Stimulated activated naive CD4-positive, alpha-beta T cell treated with Interleukin-2 at 50 U/mL for 16 hours (primary cell): ENCODE data around the gene MIER2.
"Not testable (repeated sequence)": the region's sequence is repeated elsewhere in the genome, so short reads cannot be mapped to it uniquely, and the experiment has no call there.

Source experiments
- DNase-seq: peaks from one replicate; lab custom pipeline; 2025; lab: John Stamatoyannopoulos, UW

MIER2 gene, protein sequence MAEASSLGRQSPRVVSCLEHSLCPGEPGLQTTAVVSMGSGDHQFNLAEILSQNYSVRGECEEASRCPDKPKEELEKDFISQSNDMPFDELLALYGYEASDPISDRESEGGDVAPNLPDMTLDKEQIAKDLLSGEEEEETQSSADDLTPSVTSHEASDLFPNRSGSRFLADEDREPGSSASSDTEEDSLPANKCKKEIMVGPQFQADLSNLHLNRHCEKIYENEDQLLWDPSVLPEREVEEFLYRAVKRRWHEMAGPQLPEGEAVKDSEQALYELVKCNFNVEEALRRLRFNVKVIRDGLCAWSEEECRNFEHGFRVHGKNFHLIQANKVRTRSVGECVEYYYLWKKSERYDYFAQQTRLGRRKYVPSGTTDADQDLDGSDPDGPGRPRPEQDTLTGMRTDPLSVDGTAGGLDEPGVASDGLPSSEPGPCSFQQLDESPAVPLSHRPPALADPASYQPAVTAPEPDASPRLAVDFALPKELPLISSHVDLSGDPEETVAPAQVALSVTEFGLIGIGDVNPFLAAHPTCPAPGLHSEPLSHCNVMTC

GRCh38 chr19:344625-345319 is at the start of gene MIER2:
MIER2 (minus strand) TSS chr19:344796; CDS start chr19:344782, 14 bp downstream.
- peak; percentile 72 for DNase-seq

GRCh38 chr19:393560-393959 is 49.0 kb upstream of the MIER2 start:
- not testable (repeated sequence) for DNase-seq

- no peak for DNase-seq
Measured at GRCh38 chr19:392375-392970, 47.9 kb upstream of the MIER2 start.

- DNase-seq = no peak
Measured at GRCh38 chr19:391726-392374, 47.3 kb upstream of the MIER2 start.

- no peak for DNase-seq
Measured at GRCh38 chr19:391207-391557, 46.6 kb upstream of the MIER2 start.

DNA sequence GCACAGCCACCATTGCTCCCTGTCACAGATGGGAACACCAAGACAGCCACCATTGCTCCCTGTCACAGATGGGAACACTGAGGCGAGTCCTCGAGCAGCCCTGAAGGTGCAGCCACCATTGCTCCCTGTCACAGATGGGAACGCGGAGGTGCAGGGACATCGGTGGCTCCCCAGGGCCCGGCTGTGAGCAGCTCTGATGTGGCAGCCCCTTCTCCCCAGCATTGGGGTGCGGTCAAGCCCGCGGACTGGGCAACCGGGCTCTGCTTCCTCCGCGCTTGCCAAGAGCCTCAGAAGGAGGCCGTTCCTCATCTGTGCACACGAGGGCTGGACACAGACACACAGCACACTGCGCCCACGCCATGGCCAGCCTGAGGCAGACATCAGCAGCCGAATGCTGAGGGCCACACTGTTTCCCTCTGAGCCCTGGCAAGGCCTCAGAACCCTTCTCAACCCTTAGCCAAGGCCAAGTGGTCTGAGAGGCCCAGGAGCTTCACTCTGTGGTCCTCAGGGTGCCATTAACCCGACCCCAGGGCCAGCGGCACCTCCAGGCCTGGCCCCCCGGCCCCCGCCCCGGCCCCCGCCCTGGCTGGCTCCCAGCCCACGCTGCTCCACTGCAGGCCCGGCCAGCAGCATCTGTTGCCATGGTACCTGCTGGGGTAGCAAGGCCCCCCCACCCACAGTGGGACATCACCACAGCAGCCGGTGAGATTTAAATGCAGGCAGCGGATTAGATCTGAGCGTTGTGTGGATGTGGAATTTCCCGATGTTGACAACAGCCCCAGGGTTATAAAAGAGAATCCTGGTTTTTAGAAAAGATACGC is 46.0 kb upstream of the MIER2 start:
- no peak for DNase-seq

DNA sequence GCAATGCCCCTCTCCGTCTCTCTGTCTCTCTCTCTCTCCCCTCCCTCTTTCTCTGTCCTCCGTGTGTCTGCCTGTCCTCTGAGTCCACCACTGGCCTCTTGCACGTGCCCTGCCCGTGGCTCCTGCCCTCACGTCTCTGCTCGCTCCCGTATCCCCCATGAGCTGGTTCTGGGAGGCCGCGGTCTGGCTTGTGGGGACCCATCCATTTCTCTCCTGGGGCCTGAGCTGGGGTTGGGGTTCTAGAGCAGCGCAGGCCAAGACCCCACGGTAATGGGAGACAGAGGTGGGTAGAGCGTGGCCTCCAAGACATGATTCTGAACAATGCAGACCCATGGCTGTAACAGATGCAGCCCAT is 45.3 kb upstream of the MIER2 start:
- DNase-seq = no peak

DNA sequence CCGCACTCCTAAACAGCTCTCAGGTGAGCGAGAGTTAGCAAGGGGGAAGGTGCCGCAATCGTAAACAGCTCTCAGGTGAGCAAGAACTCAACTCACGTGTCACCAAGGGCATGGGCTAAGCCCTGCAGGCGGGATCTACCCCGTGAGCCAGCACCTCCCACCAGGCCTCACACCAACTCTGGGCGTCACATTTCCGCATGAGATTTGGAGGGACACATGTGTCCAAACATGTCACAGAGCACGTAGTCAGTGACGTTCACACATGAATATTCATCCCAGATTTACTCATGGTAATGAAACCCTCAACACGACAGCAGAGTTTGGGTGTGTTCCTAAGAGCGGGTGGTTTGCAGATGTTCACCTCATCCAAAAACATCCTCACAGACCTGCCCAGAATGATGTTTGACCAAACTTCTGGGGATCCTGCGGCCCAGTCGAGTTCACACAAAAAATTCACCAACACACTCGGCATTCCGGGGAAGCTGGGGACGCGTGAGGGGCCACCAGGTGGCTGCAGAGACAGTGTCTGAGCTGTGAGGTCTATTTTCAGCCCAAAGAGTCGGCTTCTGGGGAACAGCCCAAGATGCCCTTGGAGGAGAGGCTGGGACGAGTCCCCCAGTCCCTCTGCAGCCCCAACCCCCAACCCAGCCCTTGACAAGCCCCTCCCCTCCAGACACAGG is 44.8 kb upstream of the MIER2 start:
- DNase-seq = no peak

- no peak for DNase-seq
Measured at GRCh38 chr19:388691-389090, 44.1 kb upstream of the MIER2 start.

- no peak for DNase-seq
Measured at GRCh38 chr19:387777-388176, 43.2 kb upstream of the MIER2 start.

DNA sequence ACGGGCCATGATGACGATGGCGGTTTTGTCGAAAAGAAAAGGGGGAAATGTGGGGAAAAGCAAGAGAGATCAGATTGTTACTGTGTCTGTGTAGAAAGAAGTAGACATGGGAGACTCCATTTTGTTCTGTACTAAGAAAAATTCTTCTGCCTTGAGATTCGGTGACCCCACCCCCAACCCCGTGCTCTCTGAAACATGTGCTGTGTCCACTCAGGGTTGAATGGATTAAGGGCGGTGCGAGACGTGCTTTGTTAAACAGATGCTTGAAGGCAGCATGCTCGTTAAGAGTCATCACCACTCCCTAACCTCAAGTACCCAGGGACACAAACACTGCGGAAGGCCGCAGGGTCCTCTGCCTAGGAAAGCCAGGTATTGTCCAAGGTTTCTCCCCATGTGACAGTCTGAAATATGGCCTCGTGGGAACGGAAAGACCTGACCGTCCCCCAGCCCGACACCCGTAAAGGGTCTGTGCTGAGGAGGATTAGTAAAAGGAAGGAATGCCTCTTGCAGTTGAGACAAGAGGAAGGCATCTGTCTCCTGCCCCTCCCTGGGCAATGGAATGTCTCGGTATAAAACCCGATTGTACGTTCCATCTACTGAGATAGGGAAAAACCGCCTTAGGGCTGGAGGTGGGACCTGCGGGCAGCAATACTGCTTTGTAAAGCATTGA is 42.2 kb upstream of the MIER2 start:
- not testable (repeated sequence) for DNase-seq

DNA sequence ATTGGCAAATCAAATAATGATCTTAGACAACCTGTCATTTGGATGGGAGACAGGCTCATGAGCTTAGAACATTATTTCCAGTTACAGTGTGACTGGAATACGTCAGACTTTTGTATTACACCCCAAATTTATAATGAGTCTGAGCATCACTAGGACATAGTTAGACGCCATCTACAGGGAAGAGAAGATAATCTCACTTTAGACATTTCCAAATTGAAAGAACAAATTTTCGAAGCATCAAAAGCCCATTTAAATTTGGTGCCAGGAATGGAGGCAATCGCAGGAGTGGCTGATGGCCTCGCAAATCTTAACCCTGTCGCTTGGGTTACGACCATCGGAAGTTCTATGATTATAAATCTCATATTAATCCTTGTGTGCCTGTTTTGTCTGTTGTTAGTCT is 41.6 kb upstream of the MIER2 start:
- DNase-seq = not testable (repeated sequence)

- DNase-seq = no peak
Measured at GRCh38 chr19:384799-385169, 40.2 kb upstream of the MIER2 start.

- DNase-seq = no peak
Measured at GRCh38 chr19:383922-384798, 39.6 kb upstream of the MIER2 start.

- DNase-seq = no peak
Measured at GRCh38 chr19:383040-383439, 38.4 kb upstream of the MIER2 start.

DNA sequence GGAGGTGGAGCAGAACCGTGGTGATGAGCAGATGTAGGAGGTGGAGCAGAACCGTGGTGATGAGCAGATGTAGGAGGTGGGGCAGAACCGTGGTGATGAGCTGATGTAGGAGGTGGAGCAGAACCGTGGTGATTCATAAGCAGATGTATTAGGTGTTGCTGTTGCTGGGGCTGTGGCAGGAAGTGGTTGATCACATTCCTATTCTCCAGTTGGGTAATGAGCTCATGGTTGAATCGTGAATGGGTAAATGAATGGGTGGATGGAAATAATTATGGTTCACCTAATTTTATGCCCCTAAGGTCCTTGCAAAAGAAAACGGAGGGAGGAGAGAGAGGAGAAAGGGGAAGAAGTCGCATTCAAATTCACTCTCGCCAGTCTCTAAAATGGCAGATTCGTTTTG is 38.0 kb upstream of the MIER2 start:
- DNase-seq = peak; percentile 47

- DNase-seq = peak; percentile 42
Measured at GRCh38 chr19:381901-382300, 37.3 kb upstream of the MIER2 start.

- not testable (repeated sequence) for DNase-seq
Measured at GRCh38 chr19:380618-381219, 36.1 kb upstream of the MIER2 start.

DNA sequence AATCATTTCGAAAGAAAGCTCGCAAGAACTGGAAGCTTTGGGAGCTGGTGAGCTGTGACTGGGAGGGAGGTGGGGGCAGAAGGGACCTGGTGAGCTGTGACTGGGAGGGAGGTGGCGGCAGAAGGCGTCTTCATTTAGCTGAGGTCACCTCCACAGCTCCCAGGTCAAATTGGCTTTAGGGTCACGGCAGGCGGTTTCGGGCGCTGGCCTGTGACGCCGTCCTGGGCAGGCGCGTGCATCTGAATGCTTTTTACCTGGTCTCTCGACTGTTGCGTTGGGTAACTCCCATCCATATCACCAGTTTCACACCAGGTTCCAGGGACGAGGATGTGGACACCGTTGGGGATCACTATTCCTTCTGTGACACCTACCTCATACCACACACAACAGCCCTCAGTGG is 35.2 kb upstream of the MIER2 start:
- no peak for DNase-seq
